ENCODE results near the gene UBE2K. TPM values are rescaled to one million over a fixed set of nuclear protein-coding genes. Genes with fewer than 3 reads are reported as not detected.
"Not testable (repeated sequence)": the region's sequence is repeated elsewhere in the genome, so short reads cannot be mapped to it uniquely, and the experiment has no call there.

Gene UBE2K
- total RNA-seq, 1 donor, result 27.7 TPM

GRCh38 chr4:39710098-39710896 lies 12.4 kb downstream of the UBE2K start:
- DNase-seq (ENCODE audit: low read depth), result no peak
- no peak for TF ChIP-seq CTCF (IDR thresholded peaks at IDR 0.05; ENCODE audit: insufficient read depth, low read length)
- no peak overlapping the region for H3K4me3 ChIP-seq (ENCODE audit: low read depth, low read length)

- DNase-seq (ENCODE audit: low read depth), result peak; percentile 27
- no peak for TF ChIP-seq CTCF (IDR thresholded peaks at IDR 0.05; ENCODE audit: insufficient read depth, low read length)
- H3K4me3 ChIP-seq (ENCODE audit: low read depth, low read length), result no peak overlapping the region
Observed at GRCh38 chr4:39712819-39713607, 15.1 kb downstream of the UBE2K start.

GRCh38 chr4:39713691-39714090 lies 15.8 kb downstream of the UBE2K start:
- DNase-seq (ENCODE audit: low read depth), result peak; percentile 87
- no peak for TF ChIP-seq CTCF (IDR thresholded peaks at IDR 0.05; ENCODE audit: insufficient read depth, low read length)
- H3K4me3 ChIP-seq (ENCODE audit: low read depth, low read length), result no peak overlapping the region

GRCh38 chr4:39714166-39714565 lies 16.2 kb downstream of the UBE2K start:
- no peak overlapping the region for H3K4me3 ChIP-seq (ENCODE audit: low read depth, low read length)
- TF ChIP-seq CTCF (IDR thresholded peaks at IDR 0.05; ENCODE audit: insufficient read depth, low read length), result no peak
- peak; percentile 43 for DNase-seq (ENCODE audit: low read depth)

- DNase-seq (ENCODE audit: low read depth), result no peak
- H3K4me3 ChIP-seq (ENCODE audit: low read depth, low read length), result no peak overlapping the region
- no peak for TF ChIP-seq CTCF (IDR thresholded peaks at IDR 0.05; ENCODE audit: insufficient read depth, low read length)
Observed at GRCh38 chr4:39715788-39716187, 17.9 kb downstream of the UBE2K start.

GRCh38 chr4:39716356-39716755 lies 18.4 kb downstream of the UBE2K start:
- no peak for DNase-seq (ENCODE audit: low read depth)
- TF ChIP-seq CTCF (IDR thresholded peaks at IDR 0.05; ENCODE audit: insufficient read depth, low read length), result no peak
- no peak overlapping the region for H3K4me3 ChIP-seq (ENCODE audit: low read depth, low read length)

- DNase-seq (ENCODE audit: low read depth); H3K4me3 ChIP-seq (ENCODE audit: low read depth, low read length): not testable (repeated sequence)
Observed at GRCh38 chr4:39717743-39718142, 19.8 kb downstream of the UBE2K start.
